Measurements from ENCODE around the gene P3H3. TPM values are rescaled to one million over a fixed set of nuclear protein-coding genes. Genes with fewer than 3 reads are reported as not detected.

The P3H3 gene
- polyA plus RNA-seq, 1 experiment = 71.6 TPM

DNA sequence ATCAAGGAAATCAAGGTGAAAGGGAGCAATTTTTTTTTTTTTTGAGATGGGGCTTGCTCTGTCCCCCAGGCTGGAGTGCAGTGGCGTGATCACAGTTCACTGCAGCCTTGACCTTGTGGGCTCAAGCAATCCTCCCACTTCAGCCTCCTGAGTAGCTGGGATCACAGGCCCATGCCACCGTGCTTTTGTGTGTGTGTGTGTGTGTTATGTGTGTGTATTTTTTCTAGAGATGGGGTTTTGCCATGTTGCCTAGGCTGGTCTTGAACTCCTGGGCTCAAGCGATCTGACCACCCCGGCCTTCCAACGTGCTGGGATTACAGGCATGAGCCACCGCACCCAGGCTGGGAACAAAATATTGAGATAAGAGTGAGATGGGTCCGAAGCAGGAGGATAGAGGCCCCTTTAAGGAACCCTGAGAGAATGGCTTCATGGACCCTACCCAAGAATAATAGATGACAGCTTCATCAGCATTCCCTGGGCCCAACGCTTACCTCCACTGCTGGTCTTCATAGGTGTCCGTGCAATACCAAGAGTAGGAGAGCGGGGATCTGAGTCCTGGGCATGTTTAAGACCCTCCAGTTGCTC lies 21.9 kb downstream of the P3H3 start:
- TF ChIP-seq, protein P1, sequence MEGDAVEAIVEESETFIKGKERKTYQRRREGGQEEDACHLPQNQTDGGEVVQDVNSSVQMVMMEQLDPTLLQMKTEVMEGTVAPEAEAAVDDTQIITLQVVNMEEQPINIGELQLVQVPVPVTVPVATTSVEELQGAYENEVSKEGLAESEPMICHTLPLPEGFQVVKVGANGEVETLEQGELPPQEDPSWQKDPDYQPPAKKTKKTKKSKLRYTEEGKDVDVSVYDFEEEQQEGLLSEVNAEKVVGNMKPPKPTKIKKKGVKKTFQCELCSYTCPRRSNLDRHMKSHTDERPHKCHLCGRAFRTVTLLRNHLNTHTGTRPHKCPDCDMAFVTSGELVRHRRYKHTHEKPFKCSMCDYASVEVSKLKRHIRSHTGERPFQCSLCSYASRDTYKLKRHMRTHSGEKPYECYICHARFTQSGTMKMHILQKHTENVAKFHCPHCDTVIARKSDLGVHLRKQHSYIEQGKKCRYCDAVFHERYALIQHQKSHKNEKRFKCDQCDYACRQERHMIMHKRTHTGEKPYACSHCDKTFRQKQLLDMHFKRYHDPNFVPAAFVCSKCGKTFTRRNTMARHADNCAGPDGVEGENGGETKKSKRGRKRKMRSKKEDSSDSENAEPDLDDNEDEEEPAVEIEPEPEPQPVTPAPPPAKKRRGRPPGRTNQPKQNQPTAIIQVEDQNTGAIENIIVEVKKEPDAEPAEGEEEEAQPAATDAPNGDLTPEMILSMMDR (IDR thresholded peaks at IDR 0.05; ENCODE audit: insufficient read depth, low read depth, low read length) = no peak
- ChIA-PET CTCF (interaction anchor here (8.0 to 12.2 kb wide), 2 partner anchors 14 to 19 kb away, joined by 111 to 112 read pairs; partner anchors contain the start of genes GNB3, SPSB2 and TPI1), POLR2A (no interaction called here)
- no peak for DNase-seq (ENCODE audit: low read depth)
- Histone ChIP-seq H3K36me3 (ENCODE audit: control insufficient read depth, insufficient read depth, low read length) (peaks cover 13% of the 10 kb centered on the region), H3K4me3 (ENCODE audit: low read depth, low read length) (peak overlapping the region; percentile 78), H3K27me3 (ENCODE audit: control insufficient read depth, insufficient read depth, low read length) (no peaks in the 10 kb centered on the region)

DNA sequence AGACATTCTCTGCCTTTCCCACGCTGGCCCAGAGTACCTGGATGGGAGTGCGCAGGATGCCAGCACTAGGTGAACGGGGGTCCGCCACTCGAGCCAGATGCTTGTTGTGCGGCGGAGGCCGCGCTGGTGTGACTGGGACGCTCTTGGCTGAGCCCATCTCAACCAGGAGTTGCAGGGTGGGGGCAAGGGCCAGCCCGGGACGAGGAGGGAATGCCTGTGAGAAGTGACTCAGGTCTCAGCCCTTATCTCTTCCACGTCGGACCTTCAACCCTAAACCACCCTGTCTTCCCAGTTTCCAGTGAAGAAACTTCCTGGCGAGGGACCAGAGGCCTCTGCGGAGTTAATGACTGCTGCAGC lies 22.6 kb downstream of the P3H3 start:
- CTCF ChIA-PET = interaction anchor here (0.9 to 12.2 kb wide), 7 partner anchors 8 to 97 kb away, joined by 3 to 112 read pairs (median 14); partner anchors contain the start of genes GNB3, MLF2, P3H3 and PTMS
- Histone ChIP-seq H3K36me3 (ENCODE audit: control insufficient read depth, insufficient read depth, low read length) (peaks cover 12% of the 10 kb centered on the region), H3K27me3 (ENCODE audit: control insufficient read depth, insufficient read depth, low read length) (no peaks in the 10 kb centered on the region), H3K4me3 (ENCODE audit: low read depth, low read length) (peak overlapping the region; percentile 78)
- TF ChIP-seq, protein P1 (IDR thresholded peaks at IDR 0.05; ENCODE audit: insufficient read depth, low read depth, low read length) = no peak
- POLR2A ChIA-PET = interaction anchor here (0.7 to 2.9 kb wide), 2 partner anchors 17 to 30 kb away, joined by 7 to 34 read pairs; partner anchors contain the start of gene TPI1
- no peak for DNase-seq (ENCODE audit: low read depth)

DNA sequence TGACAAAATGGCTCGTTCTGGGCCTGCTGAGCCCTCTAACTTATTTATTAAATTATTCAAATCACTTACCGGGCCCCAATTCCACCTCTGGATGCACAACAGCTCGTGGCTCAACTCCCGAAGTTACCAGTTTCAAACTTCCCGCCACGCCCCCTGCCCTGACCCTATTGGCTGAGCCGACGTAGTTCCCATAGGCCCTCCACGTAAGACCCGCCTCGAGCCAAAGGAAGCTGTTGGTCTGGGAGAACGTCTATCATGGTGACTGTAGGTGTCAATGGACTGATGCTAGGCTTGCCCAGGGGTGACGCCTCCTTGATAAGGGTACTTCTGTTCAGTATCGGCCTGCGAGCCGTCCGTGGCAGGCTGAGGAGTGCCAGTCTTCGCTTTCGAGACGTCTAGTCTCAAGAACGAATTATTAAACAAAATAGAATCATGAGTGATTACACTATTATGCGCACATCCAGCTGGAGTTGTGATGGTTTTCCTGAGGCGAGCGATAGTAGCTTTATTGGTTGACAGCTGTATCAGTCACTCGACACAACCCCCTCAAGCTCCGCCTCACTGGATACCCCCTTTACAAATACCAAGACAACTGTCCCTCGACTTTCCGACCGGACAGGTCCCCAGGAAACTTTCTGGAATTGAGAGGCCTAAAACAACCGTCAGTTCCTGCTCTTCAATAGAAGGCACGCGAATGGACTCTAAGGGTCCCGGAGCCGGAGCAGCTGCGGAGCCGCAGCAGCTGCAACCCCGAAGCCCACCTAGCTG lies 23.1 kb downstream of the P3H3 start, which contains the start of gene CDCA3:
TSS of gene CDCA3 (minus strand) at position 134 of the 768 bp plus-strand sequence. CDS start 334 bp downstream, outside the sequence.
- H3K4me3 ChIP-seq (ENCODE audit: low read depth, low read length) = peak within 1 kb of the TSS; percentile 78
- ChIA-PET POLR2A (interaction anchor here (0.6 to 2.9 kb wide), 8 partner anchors 12 to 255 kb away, joined by 3 to 34 read pairs (median 4); partner anchors contain the start of genes SPSB2 and TPI1), CTCF (interaction anchor here (0.7 to 12.2 kb wide), 9 partner anchors 9 to 167 kb away, joined by 3 to 112 read pairs (median 8); partner anchors contain the start of genes GNB3, LPCAT3, MLF2 and P3H3)
- peaks cover 15% of the 10 kb centered on the region for H3K36me3 ChIP-seq (ENCODE audit: control insufficient read depth, insufficient read depth, low read length)
- peak; percentile 84 for DNase-seq (ENCODE audit: low read depth)
- TF ChIP-seq, protein P1 (IDR thresholded peaks at IDR 0.05; ENCODE audit: insufficient read depth, low read depth, low read length) = no peak
- no peaks in the 10 kb centered on the region for H3K27me3 ChIP-seq (ENCODE audit: control insufficient read depth, insufficient read depth, low read length)

DNA sequence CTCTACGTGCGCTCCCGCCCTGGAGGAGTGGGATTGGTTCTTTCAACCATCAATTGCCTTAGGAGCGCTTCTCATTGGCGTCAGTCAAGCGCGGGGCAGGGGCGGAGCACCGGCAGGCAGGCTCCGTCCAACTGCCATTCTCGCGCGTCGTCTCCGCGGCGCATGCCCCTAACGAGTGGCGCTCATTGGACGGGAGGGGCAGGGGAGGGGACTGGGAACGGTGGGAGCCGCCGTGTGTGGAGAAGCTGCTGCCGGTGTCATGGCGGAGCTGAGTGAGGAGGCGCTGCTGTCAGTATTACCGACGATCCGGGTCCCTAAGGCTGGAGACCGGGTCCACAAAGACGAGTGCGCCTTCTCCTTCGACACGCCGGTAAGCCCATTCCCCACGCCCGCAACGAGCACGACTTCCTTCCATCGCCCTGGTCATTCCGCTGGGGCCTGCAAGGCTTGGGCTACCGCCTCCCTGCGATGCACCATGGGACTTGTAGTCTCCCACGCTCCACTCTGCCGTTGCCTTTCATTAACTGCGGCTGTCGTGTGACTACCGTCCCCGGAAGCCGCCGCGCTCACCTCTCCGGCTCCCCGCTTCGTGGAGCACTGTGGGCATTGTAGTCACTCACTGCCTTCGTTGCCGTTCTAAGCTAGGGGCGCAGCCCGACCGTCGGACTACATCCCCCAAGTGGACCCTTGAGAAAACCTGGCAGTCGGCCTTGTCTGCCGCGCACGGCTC lies 23.9 kb downstream of the P3H3 start, which contains the start of gene USP5:
TSS of gene USP5 (plus strand) at position 230 of the 730 bp plus-strand sequence. CDS start at position 260, 30 bp downstream.
- peaks cover 9% of the 10 kb centered on the region for H3K36me3 ChIP-seq (ENCODE audit: control insufficient read depth, insufficient read depth, low read length)
- peak within 1 kb of the TSS; percentile 78 for H3K4me3 ChIP-seq (ENCODE audit: low read depth, low read length)
- POLR2A ChIA-PET = interaction anchor here (0.8 to 2.9 kb wide), 7 partner anchors 15 to 100 kb away, joined by 3 to 34 read pairs (median 5); partner anchors contain the start of genes SPSB2 and TPI1
- TF ChIP-seq, protein P1 (IDR thresholded peaks at IDR 0.05; ENCODE audit: insufficient read depth, low read depth, low read length) = 0 out of 2 replicates have a peak, but pooled peaks have one; percentile 3
- H3K27me3 ChIP-seq (ENCODE audit: control insufficient read depth, insufficient read depth, low read length) = no peaks in the 10 kb centered on the region
- peak; percentile 99 for DNase-seq (ENCODE audit: low read depth)
- CTCF ChIA-PET = interaction anchor here (0.7 to 12.2 kb wide), 11 partner anchors 9 to 166 kb away, joined by 3 to 112 read pairs (median 5); partner anchors contain the start of genes GNB3, LPCAT3, MLF2 and P3H3

Measured in BJ (cell line).